HG03139 (cell line): ENCODE measurements around the gene MINK1.

ENCODE experiments used
- ATAC-seq: cut with Tn5 transposase; IDR thresholded peaks from one replicate; pipeline ENCODE4 v1.9.1; 2021; ENCODE audit not compliant: unreplicated experiment

Gene MINK1

GRCh38 chr17:4810696-4811290 lies 22.3 kb upstream of the MINK1 start:
- ATAC-seq = no peak

- no peak for ATAC-seq
Measured at GRCh38 chr17:4811471-4811870, 21.7 kb upstream of the MINK1 start.

- no peak for ATAC-seq
Measured at GRCh38 chr17:4812690-4813089, 20.4 kb upstream of the MINK1 start.

GRCh38 chr17:4815043-4815675 lies 18.0 kb upstream of the MINK1 start:
- no peak for ATAC-seq

GRCh38 chr17:4816826-4817225 lies 16.3 kb upstream of the MINK1 start:
- no peak for ATAC-seq

GRCh38 chr17:4818276-4818675 lies 14.9 kb upstream of the MINK1 start:
- no peak for ATAC-seq

GRCh38 chr17:4822835-4823234 lies 10.3 kb upstream of the MINK1 start:
- ATAC-seq = no peak

GRCh38 chr17:4823373-4824089 lies 9.6 kb upstream of the MINK1 start:
- ATAC-seq = no peak

- no peak for ATAC-seq
Measured at GRCh38 chr17:4827399-4827798, 5.7 kb upstream of the MINK1 start.

GRCh38 chr17:4832829-4833177 lies 337 bp upstream of the MINK1 start:
- peak; percentile 6 for ATAC-seq

- no peak for ATAC-seq
Measured at GRCh38 chr17:4833941-4834680, 971 bp downstream of the MINK1 start.

GRCh38 chr17:4834681-4835020 lies 1.5 kb downstream of the MINK1 start:
- ATAC-seq = no peak

- ATAC-seq = no peak
Measured at GRCh38 chr17:4836221-4836620, 3.1 kb downstream of the MINK1 start.

GRCh38 chr17:4837471-4838308 lies 4.5 kb downstream of the MINK1 start:
- ATAC-seq = no peak

GRCh38 chr17:4838309-4838785 lies 5.2 kb downstream of the MINK1 start:
- ATAC-seq = no peak

GRCh38 chr17:4839221-4839620 lies 6.1 kb downstream of the MINK1 start:
- no peak for ATAC-seq

- no peak for ATAC-seq
Measured at GRCh38 chr17:4839965-4840892, 7.1 kb downstream of the MINK1 start.

GRCh38 chr17:4840893-4841242 lies 7.7 kb downstream of the MINK1 start:
- ATAC-seq = no peak

GRCh38 chr17:4842376-4842775 lies 9.2 kb downstream of the MINK1 start:
- no peak for ATAC-seq
